B cell (primary cell): Measurements from ENCODE around the gene TNFAIP1.

Experiments
- CTCF ChIP-seq: fragments of 200-600 bp; IDR thresholded peaks from one replicate; pipeline ENCODE4 v1.8.0; 2022; ENCODE audit warnings: antibody characterized with exemption, mild to moderate bottlenecking
- EZH2 ChIP-seq: IDR thresholded peaks from 2 replicates; pipeline ENCODE4 v1.6.1; 2012; ENCODE audit warnings: borderline replicate concordance, low read depth, mild to moderate bottlenecking, moderate library complexity, low read length; ENCODE audit not compliant: insufficient read depth, poor library complexity, severe bottlenecking

- TF ChIP-seq EZH2 (no peak), CTCF (no peak)
Observed at GRCh38 chr17:28285965-28286364, 49.6 kb upstream of the TNFAIP1 start.
